Stimulated activated effector memory CD8-positive, alpha-beta T cell treated with anti-CD3 and anti-CD28 coated beads, Interleukin-12 subunit alpha, Interleukin-12 subunit beta, amount 100 ng/mL, for 72 hours (primary cell): Measurements from ENCODE around the gene FADS1.

Experiments used
- ATAC-seq: fragments of 150-1000 bp; cut with Tn5 transposase; 2 replicates; pipeline ENCODE4 v1.10.0; 2021
- DNase-seq, 2 donors: peaks; one replicate each; pipeline ENCODE4 v3.0.0; 2021 to 2022; ENCODE audit warnings: low spot score in 2 of 2
- H3K27ac Mint-ChIP-seq: one replicate; pipeline ENCODE4 v1.8.0; 2022; ENCODE audit warnings: mild to moderate bottlenecking, mixed read lengths
- H3K36me3 Mint-ChIP-seq: one replicate; pipeline ENCODE4 v1.8.0; 2022; ENCODE audit warnings: mild to moderate bottlenecking, mixed read lengths
- H3K4me1 Mint-ChIP-seq: one replicate; pipeline ENCODE4 v1.8.0; 2022; ENCODE audit warnings: mixed read lengths
- H3K4me3 Mint-ChIP-seq: one replicate; pipeline ENCODE4 v1.8.0; 2022; ENCODE audit warnings: mild to moderate bottlenecking, mixed read lengths
- H3K9me3 Mint-ChIP-seq: one replicate; pipeline ENCODE4 v1.8.0; 2022; ENCODE audit warnings: mixed read lengths

Gene FADS1

DNA sequence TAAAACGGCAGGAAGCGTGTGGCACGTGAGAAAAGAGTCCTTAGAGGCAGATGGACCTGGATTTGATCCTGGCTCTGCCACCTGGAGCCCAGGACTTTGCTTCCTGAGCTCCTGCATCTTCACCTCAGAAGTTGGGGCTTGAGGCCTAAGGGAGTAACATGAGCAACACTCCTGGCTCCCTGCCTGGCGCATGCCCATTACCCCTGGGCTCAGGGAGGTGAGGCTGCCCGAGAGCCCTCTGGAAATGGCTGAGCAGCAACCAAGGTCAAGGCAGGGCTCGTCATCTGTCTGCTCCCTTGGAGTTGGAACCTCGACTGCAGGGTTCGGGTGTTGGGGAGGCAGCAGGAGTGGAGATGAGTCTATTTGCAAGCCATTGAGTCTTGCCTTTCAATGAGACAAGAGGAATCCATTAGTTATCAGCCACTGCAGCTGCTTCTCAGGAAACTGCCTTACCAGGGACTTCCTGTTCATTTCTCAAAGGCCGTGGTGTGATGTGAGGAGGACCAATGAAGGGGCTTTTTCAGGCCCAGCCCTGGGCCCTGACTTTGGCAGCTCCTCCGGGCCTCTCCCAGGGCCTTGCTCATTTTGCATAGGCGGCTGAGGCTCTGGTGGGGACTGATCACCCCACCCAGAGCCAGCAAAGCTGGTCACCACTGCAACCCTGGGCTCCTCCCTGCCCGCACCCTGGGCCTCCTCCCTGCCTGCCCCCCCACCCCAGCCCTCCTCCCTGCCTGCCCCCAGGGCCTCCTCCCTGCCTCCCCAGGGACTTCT lies 17.7 kb upstream of the FADS1 start:
- peak overlapping the region; percentile 67 for H3K4me3 Mint-ChIP-seq
- peaks cover 70% of the 10 kb centered on the region for H3K4me1 Mint-ChIP-seq
- no peaks in the 10 kb centered on the region for H3K9me3 Mint-ChIP-seq
- ATAC-seq (peak; percentile 97), DNase-seq (peak; percentile 45 to 77)
- H3K36me3 Mint-ChIP-seq, result peaks cover 30% of the 10 kb centered on the region
- H3K27ac Mint-ChIP-seq, result peak overlapping the region; percentile 96

DNA sequence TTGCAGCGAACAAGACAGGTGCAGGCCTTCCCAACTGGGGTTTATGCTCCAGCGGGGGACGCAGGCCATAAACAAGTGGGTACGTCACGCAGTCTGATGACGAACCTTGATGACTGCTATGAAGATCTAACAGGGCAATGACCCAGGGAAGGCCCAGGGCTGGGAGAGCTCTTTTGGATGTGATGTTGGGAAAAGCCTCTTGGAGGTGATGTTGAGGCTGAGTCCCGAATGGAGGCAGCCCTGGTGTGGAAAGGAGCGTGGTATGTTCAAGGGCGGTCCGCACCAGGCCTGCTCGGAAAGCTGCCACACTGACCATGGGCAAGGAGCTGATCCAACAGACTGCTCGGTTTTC lies 17.1 kb upstream of the FADS1 start:
- ATAC-seq (no peak), DNase-seq (no peak)
- Mint-ChIP-seq H3K4me1 (peaks cover 68% of the 10 kb centered on the region), H3K27ac (peak overlapping the region; percentile 96), H3K9me3 (no peaks in the 10 kb centered on the region), H3K36me3 (peaks cover 25% of the 10 kb centered on the region), H3K4me3 (peak overlapping the region; percentile 67)

DNA sequence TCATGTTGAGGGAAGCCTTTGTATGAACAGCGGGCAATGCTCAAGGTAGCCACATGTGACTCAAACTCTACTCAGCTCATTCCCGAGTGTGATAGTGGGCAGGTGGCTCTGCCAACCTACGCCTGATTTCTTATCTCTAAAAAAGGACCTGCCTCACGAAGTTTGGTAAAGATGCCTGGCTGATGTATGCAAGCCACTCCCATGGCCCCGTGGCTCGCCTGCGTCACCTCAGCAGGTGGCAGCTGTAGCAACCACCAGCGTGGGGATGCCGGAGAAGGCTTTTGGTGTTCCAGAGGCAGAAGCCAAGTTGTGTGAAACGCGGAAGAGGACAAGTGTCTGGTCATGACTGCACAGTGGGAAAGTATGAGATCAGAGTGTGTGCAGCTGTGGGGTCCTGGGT lies 16.7 kb upstream of the FADS1 start:
- H3K4me1 Mint-ChIP-seq, result peaks cover 64% of the 10 kb centered on the region
- ATAC-seq (no peak), DNase-seq (no peak)
- peak overlapping the region; percentile 96 for H3K27ac Mint-ChIP-seq
- peaks cover 20% of the 10 kb centered on the region for H3K36me3 Mint-ChIP-seq
- no peaks in the 10 kb centered on the region for H3K9me3 Mint-ChIP-seq
- H3K4me3 Mint-ChIP-seq, result peak overlapping the region; percentile 67

DNA sequence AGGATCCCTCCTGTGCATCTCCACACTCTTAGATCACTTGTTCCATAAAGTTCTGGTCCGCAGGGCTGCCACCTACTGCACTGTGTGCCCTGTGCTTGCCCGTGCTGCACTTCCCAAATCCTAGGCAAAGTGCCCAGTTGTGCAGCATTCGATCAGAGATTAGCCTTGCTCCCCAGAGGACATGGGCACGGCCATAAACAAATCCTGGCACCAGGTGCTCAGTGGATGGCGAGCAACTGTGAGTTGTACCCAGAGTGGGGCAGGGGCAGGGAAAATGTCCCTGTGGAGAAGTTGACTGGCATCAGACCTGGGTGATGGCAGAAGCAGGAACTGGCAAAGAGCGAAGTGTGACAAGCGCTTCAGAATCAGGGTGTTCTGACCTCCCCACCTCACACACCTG lies 16.0 kb upstream of the FADS1 start:
- ATAC-seq (no peak), DNase-seq (no peak)
- Mint-ChIP-seq H3K9me3 (no peaks in the 10 kb centered on the region), H3K4me1 (peaks cover 64% of the 10 kb centered on the region), H3K36me3 (peaks cover 21% of the 10 kb centered on the region), H3K4me3 (peak overlapping the region; percentile 67), H3K27ac (peak overlapping the region; percentile 96)

DNA sequence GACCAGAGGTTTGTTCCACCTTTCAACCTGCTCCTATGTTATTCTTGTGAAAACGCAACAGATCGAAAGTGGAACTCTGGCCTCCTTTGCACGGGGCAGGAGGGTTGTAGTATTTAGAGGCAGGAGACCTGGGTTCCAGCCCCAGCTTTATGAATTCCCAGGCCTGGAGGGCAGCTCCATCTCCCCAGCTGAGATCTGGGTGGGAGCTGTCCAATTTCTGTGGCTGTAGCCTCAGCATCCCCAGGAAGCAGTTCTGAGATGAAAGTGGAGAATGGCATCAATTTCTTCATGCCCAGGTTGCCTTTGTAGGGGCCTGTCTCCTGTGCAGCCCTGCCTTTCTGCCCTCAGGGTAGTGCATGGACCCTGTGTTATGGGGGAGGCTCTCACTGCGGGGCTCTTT lies 15.4 kb upstream of the FADS1 start:
- DNase-seq, result no peak
- H3K4me1 Mint-ChIP-seq, result peaks cover 66% of the 10 kb centered on the region
- ATAC-seq, result no peak
- H3K36me3 Mint-ChIP-seq, result peaks cover 22% of the 10 kb centered on the region
- no peak overlapping the region for H3K4me3 Mint-ChIP-seq
- H3K9me3 Mint-ChIP-seq, result no peaks in the 10 kb centered on the region
- H3K27ac Mint-ChIP-seq, result peak overlapping the region; percentile 96

DNA sequence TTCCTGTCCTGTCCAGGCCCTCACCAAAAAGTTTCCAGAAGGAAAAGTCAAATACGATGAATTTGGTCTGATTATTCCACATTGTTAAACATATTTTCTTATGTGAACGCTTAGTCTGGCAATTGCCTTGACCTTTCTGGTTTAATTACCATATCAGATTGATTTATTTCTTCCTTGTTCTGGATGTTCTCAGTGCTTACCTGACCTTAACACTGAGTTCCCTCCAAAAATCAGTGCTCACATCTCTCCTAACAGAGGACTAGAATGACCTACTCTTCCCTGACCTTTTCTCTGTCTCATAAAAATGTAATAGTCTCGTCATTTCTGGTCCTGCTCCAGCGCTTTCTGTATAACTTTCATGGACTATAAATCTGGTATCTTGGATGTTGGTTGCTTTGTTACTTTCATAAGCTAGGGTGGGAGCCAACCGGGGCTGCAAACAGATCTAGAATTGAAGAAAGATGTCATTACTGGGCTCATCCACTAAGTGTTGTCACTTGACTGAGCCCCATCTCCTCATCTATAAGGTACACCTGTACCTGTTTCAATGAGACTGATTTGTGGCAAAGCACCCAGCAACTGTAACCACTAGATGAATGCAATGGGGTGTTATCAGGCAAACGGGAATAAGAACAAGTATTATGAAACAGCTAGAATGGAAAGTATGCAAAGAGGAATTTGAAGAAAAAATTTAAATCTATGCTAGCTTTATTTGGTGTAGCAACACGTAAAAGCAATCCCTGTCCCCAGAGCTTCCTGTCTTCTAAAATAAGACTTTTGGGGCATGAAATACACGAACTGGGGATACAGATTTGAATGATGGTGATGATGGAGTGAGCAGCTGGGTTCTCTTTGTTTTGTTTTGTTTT lies 13.7 kb upstream of the FADS1 start:
- Mint-ChIP-seq H3K9me3 (no peaks in the 10 kb centered on the region), H3K27ac (peak overlapping the region; percentile 96), H3K36me3 (peaks cover 27% of the 10 kb centered on the region), H3K4me3 (peak overlapping the region; percentile 86), H3K4me1 (peaks cover 71% of the 10 kb centered on the region)
- DNase-seq (no peak), ATAC-seq (no peak)

DNA sequence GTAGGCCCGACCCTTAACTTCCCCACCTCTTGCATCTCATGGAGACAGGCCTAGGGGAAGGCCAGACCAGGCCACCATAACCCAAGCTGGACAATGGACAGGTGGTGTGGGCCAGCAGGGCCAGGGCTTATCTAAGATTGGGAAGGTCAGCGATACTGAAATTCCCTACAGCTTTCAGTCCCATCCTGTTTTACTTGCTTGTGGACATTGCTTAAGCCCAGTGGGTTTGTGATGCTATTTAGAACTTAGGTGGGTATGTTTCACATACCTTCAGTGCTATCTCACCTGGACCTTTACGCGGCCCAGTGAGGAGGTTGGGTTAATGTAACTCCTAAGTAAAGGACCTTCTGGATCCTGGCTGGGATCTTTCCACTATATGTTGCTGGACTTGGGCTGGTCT lies 13.0 kb upstream of the FADS1 start:
- peaks cover 64% of the 10 kb centered on the region for H3K4me1 Mint-ChIP-seq
- ATAC-seq (no peak), DNase-seq (no peak)
- H3K4me3 Mint-ChIP-seq, result peak overlapping the region; percentile 86
- H3K36me3 Mint-ChIP-seq, result peaks cover 23% of the 10 kb centered on the region
- peak overlapping the region; percentile 88 for H3K27ac Mint-ChIP-seq
- no peaks in the 10 kb centered on the region for H3K9me3 Mint-ChIP-seq

DNA sequence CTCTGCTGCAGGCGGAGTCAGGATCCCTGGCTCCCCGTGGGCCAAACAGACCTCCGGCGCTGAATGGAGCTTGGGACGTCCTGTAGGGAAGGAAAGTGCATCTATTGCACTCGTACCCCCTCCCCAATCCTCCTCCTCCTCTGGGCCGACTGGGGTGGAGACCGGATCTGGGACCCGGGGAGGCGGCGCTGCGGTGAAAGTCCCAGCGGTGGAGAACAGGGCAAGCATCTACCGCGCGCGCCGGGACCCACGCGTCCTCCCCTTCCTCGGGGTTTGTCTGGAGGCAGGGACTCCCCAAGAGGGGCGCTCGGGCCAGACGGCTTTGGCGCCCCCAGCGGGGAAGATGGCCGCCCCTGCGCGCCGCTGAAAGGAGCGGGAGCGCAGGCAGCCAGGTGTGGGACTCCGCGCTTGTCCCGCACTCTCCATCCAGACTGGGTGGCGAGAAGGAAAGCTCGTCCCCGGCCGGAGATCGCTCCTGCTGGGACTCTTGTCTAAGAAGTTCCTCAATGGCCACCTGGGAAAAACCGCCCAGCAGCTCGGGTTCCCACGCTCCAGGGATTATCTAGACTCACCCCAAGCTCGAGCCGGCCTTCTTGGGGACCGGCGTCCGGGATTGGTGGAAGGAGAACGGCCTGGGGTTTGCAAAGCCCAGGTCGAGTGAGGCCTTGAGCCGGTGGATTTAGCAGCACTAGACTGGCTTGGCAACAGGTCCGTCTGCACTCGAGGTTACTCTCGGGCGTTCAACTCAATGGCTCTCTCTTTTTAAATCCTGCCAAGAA lies 12.0 kb upstream of the FADS1 start:
- DNase-seq, result peak; percentile 45 to 67
- ATAC-seq, result peak; percentile 52
- Mint-ChIP-seq H3K4me3 (peak overlapping the region; percentile 86), H3K4me1 (peaks cover 54% of the 10 kb centered on the region), H3K27ac (peak overlapping the region; percentile 88), H3K9me3 (no peaks in the 10 kb centered on the region), H3K36me3 (peaks cover 20% of the 10 kb centered on the region)

DNA sequence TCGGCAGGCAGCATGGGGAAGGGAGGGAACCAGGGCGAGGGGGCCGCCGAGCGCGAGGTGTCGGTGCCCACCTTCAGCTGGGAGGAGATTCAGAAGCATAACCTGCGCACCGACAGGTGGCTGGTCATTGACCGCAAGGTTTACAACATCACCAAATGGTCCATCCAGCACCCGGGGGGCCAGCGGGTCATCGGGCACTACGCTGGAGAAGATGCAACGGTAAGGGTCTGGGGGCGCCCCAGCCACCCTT lies 11.5 kb upstream of the FADS1 start:
- H3K27ac Mint-ChIP-seq, result peak overlapping the region; percentile 88
- H3K36me3 Mint-ChIP-seq, result peaks cover 20% of the 10 kb centered on the region
- no peaks in the 10 kb centered on the region for H3K9me3 Mint-ChIP-seq
- H3K4me3 Mint-ChIP-seq, result peak overlapping the region; percentile 86
- ATAC-seq (no peak), DNase-seq (peak in 1 of 2 donors; percentile 10)
- peaks cover 49% of the 10 kb centered on the region for H3K4me1 Mint-ChIP-seq

DNA sequence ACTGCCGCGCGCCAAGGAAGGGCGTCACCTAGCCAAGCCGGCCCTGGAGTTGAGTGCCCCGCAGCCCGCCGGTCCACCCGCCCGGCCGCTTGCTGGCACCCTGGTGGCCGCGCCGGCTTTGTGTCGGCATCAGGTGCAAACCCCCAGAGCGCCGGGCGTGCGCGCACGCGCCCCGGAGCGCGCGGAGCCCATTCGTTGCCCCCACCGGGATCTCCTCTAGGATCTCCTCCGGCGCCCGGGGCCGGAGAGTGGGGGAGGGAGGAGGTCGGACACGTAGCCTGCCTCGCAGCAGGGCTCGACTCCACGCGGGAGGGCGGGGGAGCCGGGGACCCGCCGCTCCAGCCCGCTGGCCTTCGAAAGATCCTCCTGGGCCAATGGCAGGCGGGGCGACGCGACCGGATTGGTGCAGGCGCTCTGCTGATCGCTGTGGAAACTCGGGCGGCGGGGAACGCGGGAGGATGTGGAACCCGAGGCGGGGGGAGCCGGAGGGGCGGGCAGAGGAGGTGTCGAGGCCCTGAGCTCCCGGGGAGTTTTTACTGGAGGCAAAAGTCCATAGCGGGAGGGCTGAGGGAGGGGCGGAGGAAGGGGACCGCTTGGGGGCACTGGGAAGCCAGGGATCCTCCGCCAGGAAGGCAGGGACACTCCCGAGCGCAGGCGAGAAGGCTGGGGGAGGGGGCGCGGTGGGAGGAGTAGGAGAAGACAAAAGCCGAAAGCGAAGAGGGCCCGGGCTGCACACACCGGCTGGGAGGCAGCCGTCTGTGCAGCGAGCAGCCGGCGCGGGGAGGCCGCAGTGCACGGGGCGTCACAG lies 11.0 kb upstream of the FADS1 start, which contains the start of gene FADS2:
TSS of gene FADS2 (plus strand) at position 730 of the 808 bp plus-strand sequence. CDS start 91 bp downstream, outside the sequence.
- peak within 1 kb of the TSS; percentile 86 for H3K4me3 Mint-ChIP-seq
- H3K36me3 Mint-ChIP-seq, result peaks cover 20% of the 10 kb centered on the region
- peak within 1 kb of the TSS; percentile 88 for H3K27ac Mint-ChIP-seq

DNA sequence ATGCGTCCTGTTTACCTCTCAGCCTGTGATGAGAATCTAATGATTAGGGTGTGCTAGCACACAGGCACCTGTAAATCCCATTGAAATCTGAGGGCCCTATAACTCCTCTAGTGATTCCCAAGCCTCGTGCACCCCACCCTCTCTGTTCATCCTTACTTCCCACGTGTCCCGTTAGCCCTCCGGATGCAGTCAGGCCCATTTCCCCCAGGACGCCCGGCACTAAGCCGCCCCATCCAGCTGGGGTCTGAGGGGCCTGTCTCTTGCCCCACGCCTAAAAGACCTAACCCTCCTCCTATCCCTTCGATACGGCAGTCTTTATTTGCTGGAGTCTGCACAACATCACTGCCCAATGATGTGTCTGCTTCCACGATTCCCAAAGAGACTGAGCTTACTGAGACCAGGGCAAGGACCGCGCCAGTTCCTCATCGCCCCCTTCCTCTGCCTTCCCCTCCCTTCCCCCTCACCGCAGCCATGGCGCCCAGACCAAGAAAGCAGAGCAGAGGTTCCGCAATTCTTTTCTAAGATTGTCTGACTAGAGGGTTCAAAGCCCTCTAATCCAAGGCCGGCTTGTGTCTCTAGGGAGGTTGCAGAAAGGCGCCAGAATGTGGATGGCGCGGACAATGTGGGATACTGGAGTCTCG lies 10.2 kb upstream of the FADS1 start:
- Mint-ChIP-seq H3K4me1 (peaks cover 37% of the 10 kb centered on the region), H3K27ac (peak overlapping the region; percentile 88), H3K9me3 (no peaks in the 10 kb centered on the region), H3K36me3 (peaks cover 20% of the 10 kb centered on the region), H3K4me3 (peak overlapping the region; percentile 86)
- DNase-seq, result no peak
- ATAC-seq, result no peak

More for the DNA sequence above, 11.0 kb upstream of the FADS1 start, which contains the start of gene FADS2:
- DNase-seq, result peak; percentile 73 to 87
- H3K4me1 Mint-ChIP-seq, result peaks cover 44% of the 10 kb centered on the region
- no peaks in the 10 kb centered on the region for H3K9me3 Mint-ChIP-seq
- ATAC-seq, result peak; percentile 92

DNA sequence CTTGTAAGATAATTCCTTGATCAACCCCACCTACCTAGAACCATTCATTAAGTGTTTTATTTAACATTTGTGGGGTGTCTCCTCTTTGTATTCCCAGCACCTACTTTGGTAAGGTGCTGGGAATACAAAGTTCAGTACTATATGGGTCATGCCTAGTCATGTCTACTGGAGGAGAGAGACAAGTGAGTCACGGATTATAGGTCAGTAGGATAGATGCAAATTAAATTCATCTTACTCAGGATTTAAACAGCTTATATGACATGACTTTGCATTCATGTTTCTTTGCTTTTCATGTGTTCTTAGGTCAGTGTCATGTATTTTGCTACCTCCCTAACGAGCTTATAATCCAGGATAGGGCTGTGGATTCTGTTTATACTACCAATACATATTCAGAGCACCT lies 3.4 kb upstream of the FADS1 start:
- DNase-seq (no peak), ATAC-seq (no peak)
- peaks cover 10% of the 10 kb centered on the region for H3K36me3 Mint-ChIP-seq
- H3K4me3 Mint-ChIP-seq, result no peak overlapping the region
- peaks cover 11% of the 10 kb centered on the region for H3K4me1 Mint-ChIP-seq
- no peak overlapping the region for H3K27ac Mint-ChIP-seq
- no peaks in the 10 kb centered on the region for H3K9me3 Mint-ChIP-seq

DNA sequence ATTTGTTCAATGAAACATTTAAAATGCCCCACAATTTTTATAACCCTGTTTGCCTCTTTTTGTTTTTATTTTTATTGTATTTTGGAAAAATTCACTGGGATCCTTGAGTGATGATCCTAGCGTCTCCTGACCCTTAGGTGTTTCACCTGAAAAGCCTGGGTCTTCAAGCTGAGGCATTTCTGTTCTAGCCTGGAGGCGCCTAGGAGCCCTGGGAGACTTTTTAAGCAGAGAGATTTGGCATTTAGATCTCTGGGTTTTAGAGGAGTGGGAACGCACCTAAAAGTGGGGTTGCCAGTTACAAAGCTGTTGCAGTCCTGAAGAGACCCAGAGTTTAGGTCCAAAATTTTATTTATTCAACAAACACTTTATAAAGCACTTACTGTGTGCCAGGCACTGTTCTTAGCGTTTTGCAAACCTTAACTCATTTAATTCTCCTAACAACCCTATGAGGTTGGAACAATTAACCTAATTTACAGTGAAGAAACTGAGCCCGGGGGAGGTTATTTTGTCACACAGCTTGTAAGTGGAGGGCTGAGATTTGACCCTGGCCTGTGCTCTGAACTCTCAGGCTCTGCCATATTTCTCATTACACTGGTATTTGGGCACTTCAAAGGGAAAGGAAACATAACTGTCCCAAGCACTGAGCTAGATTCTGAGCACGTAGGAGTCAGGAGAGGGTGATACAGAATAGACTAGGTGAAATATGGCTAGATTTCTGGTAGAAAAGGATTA lies 834 bp upstream of the FADS1 start:
- ATAC-seq (no peak), DNase-seq (no peak)
- peaks cover 18% of the 10 kb centered on the region for H3K4me1 Mint-ChIP-seq
- peaks cover 25% of the 10 kb centered on the region for H3K36me3 Mint-ChIP-seq
- peak overlapping the region; percentile 96 for H3K4me3 Mint-ChIP-seq
- no peaks in the 10 kb centered on the region for H3K9me3 Mint-ChIP-seq
- H3K27ac Mint-ChIP-seq, result no peak overlapping the region
